Endothelial cell of umbilical vein (primary cell): ENCODE measurements around the gene ENTPD6.

ENCODE experiments used
- EZH2 ChIP-seq: IDR thresholded peaks from 2 replicates; pipeline ENCODE4 v1.6.1; 2012; ENCODE audit warnings: borderline replicate concordance, low read depth, mild to moderate bottlenecking, moderate library complexity, low read length, inconsistent platforms; ENCODE audit not compliant: severe bottlenecking
- FOS ChIP-seq: IDR thresholded peaks from 2 replicates; pipeline ENCODE4 v1.6.1; 2011; ENCODE audit warnings: mild to moderate bottlenecking, low read length, moderate library complexity, borderline replicate concordance; ENCODE audit not compliant: insufficient read depth
- TF ChIP-seq, protein P1 (sequence below), 2 donors: IDR thresholded peaks; 1 replicate in 1 of 2; 2 replicates in 1 of 2; pipeline ENCODE4 v1.5.1; 2011; ENCODE audit warnings: low read length in 2 of 2, mild to moderate bottlenecking in 2 of 2, moderate library complexity in 2 of 2, control low read depth in 1 of 2, inconsistent platforms in 1 of 2, low read depth in 1 of 2; ENCODE audit not compliant: insufficient read depth in 1 of 2; ENCODE audit errors: extremely low read depth in 1 of 2

DNA sequence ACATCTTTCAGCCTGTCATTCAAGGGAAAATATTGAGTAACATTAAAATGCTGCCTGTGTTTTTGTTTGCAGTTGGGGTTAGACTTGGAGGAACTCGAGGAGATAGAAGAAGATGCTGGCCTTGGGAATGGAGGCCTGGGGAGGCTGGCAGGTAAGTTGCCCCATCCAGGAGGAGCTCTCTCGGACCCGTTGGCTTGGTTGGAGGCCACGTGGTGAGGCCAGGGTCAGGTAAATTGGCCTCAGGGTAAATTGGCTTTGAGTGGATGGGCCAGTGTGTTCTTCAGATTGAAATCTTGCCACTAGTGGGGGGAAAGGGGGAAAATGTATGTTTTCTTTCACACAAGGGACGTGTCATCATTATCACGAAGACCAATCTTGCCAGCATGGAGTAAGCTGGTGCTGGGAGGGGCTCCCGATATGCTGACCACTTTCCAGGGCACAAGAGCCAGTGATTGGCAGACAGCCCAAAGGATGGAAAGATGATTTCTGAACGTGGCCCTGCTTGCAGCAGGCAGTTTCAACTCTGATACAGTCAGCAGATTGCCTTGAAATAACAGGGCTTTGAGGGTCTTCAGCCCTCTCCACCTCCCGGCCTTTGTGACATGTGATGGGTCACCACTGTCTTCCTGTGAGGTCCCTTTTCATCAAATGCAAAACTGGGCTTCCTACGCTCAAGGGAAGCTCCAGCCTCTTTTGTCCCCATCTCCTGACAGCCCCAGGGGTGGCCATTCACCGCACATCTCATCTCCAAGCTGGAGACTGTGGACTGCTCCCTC, 73.7 kb downstream of the ENTPD6 start:
- TF ChIP-seq, protein P1, sequence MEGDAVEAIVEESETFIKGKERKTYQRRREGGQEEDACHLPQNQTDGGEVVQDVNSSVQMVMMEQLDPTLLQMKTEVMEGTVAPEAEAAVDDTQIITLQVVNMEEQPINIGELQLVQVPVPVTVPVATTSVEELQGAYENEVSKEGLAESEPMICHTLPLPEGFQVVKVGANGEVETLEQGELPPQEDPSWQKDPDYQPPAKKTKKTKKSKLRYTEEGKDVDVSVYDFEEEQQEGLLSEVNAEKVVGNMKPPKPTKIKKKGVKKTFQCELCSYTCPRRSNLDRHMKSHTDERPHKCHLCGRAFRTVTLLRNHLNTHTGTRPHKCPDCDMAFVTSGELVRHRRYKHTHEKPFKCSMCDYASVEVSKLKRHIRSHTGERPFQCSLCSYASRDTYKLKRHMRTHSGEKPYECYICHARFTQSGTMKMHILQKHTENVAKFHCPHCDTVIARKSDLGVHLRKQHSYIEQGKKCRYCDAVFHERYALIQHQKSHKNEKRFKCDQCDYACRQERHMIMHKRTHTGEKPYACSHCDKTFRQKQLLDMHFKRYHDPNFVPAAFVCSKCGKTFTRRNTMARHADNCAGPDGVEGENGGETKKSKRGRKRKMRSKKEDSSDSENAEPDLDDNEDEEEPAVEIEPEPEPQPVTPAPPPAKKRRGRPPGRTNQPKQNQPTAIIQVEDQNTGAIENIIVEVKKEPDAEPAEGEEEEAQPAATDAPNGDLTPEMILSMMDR (IDR thresholded peaks at IDR 0.05; ENCODE audit: extremely low read depth in 1 of 2, insufficient read depth in 1 of 2, low read depth in 1 of 2, low read length in 2 of 2): no peak
- TF ChIP-seq EZH2: no peak
- TF ChIP-seq FOS: no peak
